GM10248 (cell line): ENCODE results near the gene CCDC87.

ENCODE experiments used
- CTCF ChIA-PET: fragments of 300-600 bp; sonication (Branson Sonifier 250); formaldehyde crosslinking; extraction: SDS; loops from one replicate; lab custom pipeline; 2021; ENCODE audit warnings: antibody characterized with exemption; lab: Yijun Ruan, JAX
- POLR2A ChIA-PET: fragments of 350-650 bp; sonication (Branson Sonifier 250); formaldehyde crosslinking; extraction: SDS; loops from one replicate; lab custom pipeline; 2020; ENCODE audit warnings: antibody characterized with exemption; lab: Yijun Ruan, JAX
- DNase-seq: peaks from one replicate; pipeline ENCODE4 v3.0.0; 2012; ENCODE audit errors: extremely low spot score
- CTCF ChIP-seq: IDR thresholded peaks from 2 replicates; pipeline ENCODE4 v1.5.1; 2012; ENCODE audit warnings: mild to moderate bottlenecking, low read depth; ENCODE audit errors: extremely low read depth, missing control alignments, control extremely low read depth

Gene CCDC87

GRCh38 chr11:66637557-66638176 is 44.8 kb upstream of the CCDC87 start:
- ChIA-PET CTCF (interaction anchor here (0.9 to 3.7 kb wide), 16 partner anchors 9 to 199 kb away, joined by 3 to 22 read pairs (median 4); partner anchors contain the start of genes CCDC87, CCS and MRPL11), POLR2A (interaction anchor here (0.8 to 3.5 kb wide), 13 partner anchors 8 to 192 kb away, joined by 3 to 68 read pairs (median 7); partner anchors contain the start of genes ACTN3, PELI3, RBM14 and RBM4B)
- TF ChIP-seq CTCF, result no peak
- no peak for DNase-seq

- POLR2A ChIA-PET, result interaction anchor here (0.5 to 3.5 kb wide), 4 partner anchors 12 to 1570 kb away, joined by 3 to 68 read pairs (median 4); no protein-coding TSS in a partner anchor
- no peak for TF ChIP-seq CTCF
- no peak for DNase-seq
- CTCF ChIA-PET, result interaction anchor here (1.2 to 3.7 kb wide), 3 partner anchors 8 to 13 kb away, joined by 4 to 22 read pairs (median 10); no protein-coding TSS in a partner anchor
Observed at GRCh38 chr11:66636411-66636810, 43.5 kb upstream of the CCDC87 start.

GRCh38 chr11:66632952-66633351 is 40.1 kb upstream of the CCDC87 start:
- no peak for TF ChIP-seq CTCF
- DNase-seq, result no peak
- ChIA-PET POLR2A (interaction anchor here (0.7 to 2.7 kb wide), 3 partner anchors 9 to 14 kb away, joined by 3 to 20 read pairs (median 4); no protein-coding TSS in a partner anchor), CTCF (interaction anchor here (0.8 kb wide), 1 partner anchor 9 kb away, joined by 3 read pairs; no protein-coding TSS in a partner anchor)

GRCh38 chr11:66631883-66632282 is 39.0 kb upstream of the CCDC87 start:
- no peak for DNase-seq
- TF ChIP-seq CTCF, result no peak
- ChIA-PET CTCF (interaction anchor here (2.2 kb wide), 1 partner anchor 9 kb away, joined by 9 read pairs; no protein-coding TSS in a partner anchor), POLR2A (interaction anchor here (1.8 kb wide), 1 partner anchor 9 kb away, joined by 4 read pairs; no protein-coding TSS in a partner anchor)

- CTCF ChIA-PET, result interaction anchor here (1.5 to 4.5 kb wide), 2 partner anchors 8 to 19 kb away, joined by 7 to 22 read pairs; partner anchors contain the start of gene RBM4
- DNase-seq, result no peak
- POLR2A ChIA-PET, result interaction anchor here (1.0 to 2.0 kb wide), 4 partner anchors 9 to 16 kb away, joined by 3 to 11 read pairs (median 5); partner anchors contain the start of gene RBM4
- TF ChIP-seq CTCF, result no peak
Observed at GRCh38 chr11:66629356-66629755, 36.5 kb upstream of the CCDC87 start.

- ChIA-PET CTCF (interaction anchor here (1.5 to 4.5 kb wide), 3 partner anchors 10 to 18 kb away, joined by 7 to 22 read pairs (median 8); partner anchors contain the start of gene RBM4), POLR2A (interaction anchor here (1.0 to 7.4 kb wide), 4 partner anchors 9 to 17 kb away, joined by 3 to 68 read pairs (median 8); partner anchors contain the start of gene RBM4)
- no peak for TF ChIP-seq CTCF
- DNase-seq, result no peak
Observed at GRCh38 chr11:66628061-66628603, 35.3 kb upstream of the CCDC87 start.
